ENCODE measurements around the gene ETV3.

ETV3 gene

DNA sequence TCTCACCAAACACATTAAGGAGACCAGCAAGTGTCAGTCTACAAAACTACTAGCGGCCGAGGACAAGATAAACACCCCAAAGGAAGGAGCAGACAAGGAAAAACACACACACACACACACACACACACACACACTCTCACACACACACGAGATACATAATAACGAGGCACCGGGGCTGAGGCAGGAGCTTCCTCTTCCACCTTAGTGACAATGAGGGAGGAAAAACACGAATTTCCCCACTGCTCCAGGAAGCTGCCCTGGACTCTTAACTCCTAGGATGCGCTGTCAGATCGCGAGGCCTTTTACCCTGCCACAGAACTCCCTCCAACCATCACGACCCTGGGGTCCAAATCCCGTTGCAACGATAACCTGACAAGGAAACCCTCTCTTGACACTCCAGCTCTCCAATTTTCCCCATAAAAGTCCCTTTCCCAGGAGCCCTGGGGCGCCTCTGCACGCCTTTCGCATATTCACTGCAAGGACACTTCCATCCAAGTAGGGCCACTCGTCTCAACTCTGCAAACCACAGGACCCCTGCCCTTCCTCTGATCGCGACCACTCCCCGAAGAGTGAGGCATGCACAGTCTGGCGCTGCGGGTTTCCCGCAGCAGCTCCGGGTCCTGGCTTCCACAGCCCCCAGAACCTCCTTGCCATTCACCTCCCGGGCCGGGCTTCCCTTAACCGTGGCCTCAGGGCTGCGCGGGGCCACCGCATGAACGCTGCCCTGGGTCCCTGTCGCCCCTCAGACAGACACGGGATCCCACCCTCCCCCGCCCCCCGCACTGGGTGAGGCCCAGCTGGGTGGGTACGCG, 581 bp downstream of the ETV3 start:
- peak; percentile 69 to 74 (median 74) for DNase-seq

DNA sequence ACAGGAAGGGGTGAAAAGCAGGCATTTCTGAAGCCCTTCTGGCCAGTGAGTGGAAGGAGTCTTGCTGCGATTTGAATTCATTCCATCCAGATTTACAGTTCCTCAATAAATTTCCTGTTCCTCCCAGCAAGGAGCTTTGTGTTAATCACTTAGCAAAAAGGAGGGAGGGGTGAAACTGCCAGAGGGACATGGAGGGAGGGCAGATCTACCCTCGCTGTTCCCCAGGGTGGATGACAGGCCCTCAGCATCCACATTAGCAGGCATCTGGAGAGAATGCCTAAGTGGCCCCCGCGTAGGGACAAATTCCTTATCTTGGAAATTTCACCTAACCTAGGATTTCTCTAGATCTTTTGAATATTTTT, 1.2 kb downstream of the ETV3 start:
- peak; percentile 74 to 81 (median 75) for DNase-seq

DNA sequence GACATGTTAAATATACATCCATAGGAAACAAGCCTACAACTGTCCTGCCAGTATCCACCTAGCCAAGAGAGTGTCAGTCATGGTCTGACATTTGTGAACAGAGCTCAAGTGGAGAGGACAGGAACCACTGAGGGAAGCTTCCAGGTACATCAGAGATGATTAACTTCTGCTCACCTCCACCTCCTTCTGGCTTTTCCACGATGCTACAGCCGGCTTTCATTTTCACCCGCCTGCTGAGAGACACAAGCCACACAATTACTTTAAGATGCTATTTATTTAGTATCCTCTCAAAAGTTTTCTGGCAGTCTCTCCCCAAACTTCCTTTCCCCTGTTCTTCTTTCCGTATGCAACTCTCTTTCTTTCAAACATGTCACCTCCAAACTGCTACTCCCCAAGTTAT, 2.1 kb downstream of the ETV3 start:
- no peak for DNase-seq

DNA sequence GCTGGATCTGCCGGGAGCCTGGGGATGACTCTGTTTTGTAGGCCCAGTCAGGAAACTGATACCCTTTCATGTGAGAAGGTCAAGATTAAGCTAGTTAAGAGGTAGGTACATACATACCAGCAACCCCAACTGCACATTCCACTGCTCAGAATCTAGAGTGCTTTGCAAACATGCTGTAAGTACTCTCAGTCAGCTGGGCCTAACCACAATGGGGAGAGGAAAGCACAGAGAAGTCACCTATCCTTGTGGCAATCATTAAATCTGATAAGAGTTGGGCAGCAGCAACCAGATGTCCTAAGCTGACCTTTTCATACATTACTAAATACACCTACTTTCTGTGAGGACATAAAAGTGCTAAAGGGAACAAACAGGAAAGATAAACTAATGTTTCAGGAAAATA, 2.5 kb downstream of the ETV3 start:
- DNase-seq = no peak

DNA sequence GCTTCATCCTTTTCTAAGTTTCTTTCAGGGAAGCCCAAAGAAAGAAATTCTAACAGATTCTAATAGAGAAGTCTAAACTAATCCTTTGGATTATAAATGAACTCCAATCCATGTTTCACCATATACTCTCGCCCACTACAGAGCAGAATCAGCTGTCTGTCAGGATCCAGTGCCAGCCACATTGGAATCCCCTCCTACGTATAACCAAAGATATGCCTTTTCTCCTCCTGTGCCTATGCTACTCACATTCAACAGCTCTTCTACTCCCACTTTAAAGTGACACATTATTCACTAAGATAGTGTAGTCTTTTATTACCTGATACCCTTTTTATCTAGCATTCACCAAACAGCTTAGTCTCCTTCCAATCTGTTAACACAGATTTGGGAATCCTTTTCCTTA, 3.1 kb downstream of the ETV3 start:
- DNase-seq = no peak

DNA sequence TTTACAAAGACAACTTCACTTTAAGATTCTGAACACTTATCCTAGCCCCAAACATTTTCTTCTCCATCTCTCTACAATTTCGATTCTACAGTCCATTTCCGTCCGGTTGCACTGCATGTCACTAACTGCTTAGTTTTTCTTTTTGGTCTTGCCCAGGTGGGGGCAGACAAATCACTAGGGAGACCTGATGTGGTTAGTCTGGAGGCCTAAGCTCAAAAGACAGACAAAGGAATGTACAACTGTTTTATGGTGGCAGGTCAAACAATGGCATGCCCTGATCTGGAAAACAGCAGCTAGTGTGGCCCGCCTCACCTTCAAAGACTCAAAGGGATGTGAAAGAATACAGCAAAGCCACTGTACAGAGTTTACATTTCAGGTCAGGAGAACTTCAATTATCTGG, 3.8 kb downstream of the ETV3 start:
- DNase-seq = no peak

DNA sequence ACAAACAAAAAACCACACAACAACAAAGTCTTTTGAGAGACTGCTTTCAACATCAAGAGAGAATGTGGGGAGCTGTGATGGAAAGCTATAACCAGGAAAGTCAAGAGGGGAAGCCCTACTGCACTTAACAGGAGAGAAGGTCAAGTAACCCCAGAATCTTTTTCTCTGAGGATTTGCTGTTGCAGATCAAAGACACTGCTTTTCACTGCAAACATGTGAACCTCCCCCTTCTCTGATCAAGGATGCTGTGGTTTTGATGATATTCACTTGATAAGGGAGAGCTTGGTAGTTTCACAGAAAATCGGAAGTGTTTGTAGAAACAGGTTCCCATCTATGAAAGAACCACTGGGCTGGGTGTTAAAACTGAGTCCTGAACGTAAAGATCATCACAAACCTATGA, 4.8 kb downstream of the ETV3 start:
- no peak for DNase-seq

DNA sequence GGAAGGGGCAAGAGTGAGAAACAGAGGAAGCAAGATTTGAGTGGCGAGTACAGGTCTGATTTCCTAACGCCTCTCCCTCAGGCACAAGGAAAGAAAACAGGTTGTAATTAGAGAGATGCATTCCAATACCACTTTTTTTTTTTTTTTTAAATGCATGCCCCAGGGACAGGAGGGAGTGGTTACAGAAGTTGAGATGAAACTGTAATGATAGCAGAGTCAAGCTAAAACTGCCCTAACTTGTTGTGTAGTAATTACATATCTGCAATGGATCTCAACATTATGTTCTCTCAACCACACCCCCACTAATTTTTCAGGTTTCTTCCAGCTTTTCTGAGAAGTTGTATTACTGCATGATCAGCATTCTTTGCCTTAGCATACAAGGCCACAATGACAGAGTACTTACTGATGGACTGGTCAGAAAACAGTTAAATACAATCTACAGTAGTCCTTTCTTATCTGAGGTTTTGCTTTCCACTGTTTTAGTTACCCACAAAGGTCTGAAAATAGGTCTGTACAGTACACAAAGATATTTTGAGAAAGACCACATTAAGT, 5.5 kb downstream of the ETV3 start:
- DNase-seq = no peak

DNA sequence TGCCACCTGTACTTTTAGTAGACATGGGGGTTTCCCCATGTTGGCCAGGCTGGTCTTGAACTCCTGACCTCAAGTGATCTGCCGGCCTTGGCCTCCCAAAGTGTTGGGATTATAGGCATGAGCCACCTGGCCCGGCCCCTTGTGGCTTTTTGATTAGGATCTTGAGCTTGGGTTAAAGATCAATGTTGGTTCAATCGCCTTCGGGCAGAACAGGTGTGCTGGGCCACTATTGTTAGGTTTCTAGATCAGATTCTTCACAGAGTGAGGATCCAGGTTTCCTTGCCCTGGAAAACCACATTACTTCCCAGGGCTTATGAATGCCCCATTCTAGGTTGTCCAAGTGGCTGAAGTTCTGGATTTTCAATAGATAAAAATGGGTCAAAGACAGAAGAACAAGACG, 6.1 kb downstream of the ETV3 start:
- no peak for DNase-seq

DNA sequence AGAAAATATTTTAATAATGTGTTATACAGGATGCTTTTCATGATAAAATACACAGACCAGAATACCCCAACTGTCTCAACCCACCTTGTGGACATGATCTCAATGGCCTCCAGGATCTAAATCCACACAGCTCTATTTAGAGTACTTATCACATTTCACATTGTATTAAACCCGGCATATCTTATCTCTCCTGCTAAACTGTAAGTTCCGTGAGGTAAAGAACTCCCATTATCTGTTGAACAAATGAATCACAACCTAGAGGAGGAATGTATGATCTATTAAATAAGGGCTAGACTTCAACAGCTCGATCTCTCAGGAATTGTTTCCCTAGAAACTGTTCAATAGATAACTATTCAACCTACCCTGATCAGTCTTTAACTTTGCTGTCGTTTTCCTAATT, 6.9 kb downstream of the ETV3 start:
- DNase-seq = no peak

DNA sequence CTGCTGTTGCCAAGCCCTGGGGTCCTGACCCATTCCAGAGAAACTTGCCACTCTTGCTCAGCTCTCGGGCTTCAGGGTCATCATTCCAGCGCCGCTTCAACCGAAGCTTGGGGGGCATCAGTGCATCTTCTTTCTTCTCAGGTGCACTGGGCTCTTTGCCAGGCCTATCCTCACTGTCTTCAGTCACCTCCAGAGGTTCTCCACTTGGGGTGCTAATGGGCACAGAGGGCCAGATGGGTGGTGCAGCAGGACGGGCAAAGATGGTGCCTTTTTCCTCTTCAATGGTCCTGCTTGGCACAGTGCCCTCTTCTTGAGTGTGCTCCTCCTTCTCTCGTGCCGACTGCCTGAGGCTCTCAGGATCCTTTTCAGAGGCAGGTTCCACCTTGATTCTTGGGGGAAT, 13.3 kb downstream of the ETV3 start:
- DNase-seq = no peak

DNA sequence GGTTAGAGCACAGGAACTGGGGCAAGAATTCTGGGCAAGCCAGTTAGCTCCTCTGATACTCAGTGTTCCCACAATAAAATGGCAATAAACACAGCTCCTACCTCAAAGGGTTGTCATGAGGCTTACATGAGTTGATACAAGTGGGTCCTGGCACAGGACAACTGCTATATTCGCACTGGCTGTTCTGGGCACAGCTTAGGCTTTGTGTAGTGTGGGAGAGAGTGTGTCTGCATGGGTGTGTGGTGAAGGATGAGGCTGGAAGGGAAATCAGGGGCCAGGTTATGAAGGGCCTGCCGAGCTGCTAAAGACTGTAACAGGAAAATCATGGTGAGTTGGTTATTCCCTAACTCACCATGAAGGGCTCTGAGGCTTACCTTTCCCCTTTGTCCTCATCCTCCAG, 18.7 kb downstream of the ETV3 start:
- no peak for DNase-seq

DNA sequence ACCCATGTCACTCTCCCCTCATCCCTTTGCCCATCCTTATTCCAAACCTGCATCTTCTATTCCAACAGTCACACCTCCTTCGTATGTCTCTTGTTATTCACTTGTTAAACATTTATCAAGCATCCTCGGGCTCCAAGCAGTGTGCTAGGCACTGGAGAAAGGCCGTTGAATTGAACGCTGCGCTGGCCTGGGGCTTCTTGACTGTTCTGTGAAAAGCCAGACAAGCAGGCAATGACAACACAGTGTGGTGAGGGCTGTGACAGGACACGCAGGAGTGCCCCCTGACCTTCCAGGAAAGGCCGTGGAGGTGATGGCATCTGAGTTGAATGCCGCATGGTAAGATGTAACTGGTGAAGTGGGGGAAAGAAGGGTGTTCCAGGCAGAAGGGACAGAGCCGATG, 19.2 kb downstream of the ETV3 start:
- no peak for DNase-seq

DNA sequence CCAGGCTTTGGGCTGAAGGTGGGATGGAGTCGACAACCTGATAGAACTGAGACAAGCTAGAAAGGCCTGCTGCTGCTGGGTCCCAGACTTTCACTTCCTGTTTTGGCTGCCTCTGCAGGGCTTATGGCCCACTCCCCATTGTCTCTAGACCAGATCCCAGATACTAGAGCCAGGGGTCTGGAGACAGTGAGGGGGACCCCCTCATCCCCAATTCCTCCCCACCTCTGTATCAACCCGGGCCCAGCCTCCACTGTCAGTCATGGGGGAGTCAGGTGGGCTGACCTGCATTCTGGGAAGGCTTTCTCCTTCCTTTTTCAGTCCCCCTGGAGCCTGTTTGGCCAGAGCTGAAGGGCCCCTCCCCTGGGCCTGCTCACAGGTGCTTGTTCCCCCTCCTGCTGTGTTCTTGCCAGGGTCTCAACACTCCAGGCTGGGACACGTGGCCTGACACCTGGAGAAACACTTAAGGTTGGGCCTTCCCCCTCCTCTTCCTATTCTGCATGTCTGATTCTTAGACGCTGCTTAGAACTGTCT, 20.6 kb downstream of the ETV3 start:
- DNase-seq = no peak

DNA sequence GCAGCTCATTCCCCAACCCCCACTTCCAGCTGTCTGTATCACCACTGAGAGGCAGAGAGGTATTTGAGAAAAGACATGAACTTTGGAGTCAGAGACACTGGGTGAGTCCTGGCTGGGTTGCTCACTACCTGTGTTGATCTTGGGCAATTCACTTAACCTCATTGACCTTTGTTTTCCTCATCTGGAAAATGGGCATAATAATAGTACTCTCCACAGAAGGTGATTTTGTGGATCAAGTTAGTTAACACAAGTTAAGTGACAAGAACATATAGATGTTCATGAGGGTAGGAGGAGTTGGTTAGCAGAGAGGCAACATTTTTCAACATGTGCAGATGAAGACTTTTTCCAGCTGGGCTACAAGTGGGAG, 21.5 kb downstream of the ETV3 start:
- DNase-seq = no peak

DNA sequence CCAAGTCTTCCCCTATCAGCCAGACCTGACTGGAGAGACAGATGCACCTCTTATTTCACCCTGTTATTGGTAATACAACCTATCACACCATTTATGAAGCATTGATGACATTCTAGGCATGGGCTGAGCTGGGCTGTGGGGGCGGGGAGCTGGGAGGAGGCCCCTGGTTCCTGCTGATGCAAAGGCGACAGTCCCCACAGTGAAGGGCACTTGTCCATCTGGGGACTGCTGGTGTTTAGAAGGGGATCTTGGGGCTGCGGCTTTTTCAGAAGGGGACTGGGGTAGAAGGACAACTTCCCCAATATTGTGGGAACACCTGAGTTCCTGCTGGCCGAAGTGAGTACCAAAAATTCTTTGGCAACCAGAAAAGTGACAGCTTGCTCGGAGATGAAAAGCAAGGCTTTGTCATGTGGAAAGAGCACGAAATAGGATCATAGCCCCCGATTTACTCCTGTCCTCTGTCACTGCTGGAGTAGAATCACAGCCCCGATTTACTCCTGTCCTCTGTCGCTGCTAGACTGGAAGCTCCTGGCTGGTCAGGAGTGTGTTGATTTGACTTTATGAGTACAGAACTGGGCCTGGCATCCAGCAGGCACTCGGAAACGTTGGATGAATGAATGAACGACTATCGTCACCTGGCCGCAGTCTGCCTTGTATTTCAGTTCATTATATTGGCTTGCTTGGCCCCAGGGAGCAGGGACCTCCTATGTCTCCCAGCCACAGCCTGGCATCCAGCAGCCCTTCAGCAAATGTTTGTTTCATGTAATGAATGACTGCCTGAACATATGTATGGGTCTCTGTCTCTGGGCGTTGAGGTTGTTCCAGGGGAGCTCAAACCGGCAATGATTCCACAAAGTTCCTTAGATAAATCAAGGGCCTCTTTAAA, 22.1 kb downstream of the ETV3 start:
- no peak for DNase-seq

DNA sequence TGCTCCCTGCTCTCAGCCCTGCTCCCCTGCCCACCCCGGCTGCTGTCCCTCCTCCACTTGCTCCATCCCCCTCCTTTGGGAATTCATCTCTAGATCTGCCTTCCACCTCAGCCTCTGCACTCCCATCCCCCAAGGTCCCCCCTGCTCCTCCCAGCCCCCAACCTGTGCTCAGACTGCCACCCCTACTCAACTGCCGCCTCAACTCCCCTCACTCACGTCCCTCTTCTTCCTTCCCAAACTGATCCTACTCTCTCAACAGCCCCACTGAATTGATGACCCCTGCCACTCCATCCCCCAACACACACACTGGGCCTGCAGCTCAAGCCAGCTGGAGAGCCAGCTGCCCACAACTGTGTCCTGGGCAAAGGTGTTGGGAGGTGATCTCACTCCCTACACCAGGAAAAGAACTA, 22.8 kb downstream of the ETV3 start:
- DNase-seq = no peak

DNA sequence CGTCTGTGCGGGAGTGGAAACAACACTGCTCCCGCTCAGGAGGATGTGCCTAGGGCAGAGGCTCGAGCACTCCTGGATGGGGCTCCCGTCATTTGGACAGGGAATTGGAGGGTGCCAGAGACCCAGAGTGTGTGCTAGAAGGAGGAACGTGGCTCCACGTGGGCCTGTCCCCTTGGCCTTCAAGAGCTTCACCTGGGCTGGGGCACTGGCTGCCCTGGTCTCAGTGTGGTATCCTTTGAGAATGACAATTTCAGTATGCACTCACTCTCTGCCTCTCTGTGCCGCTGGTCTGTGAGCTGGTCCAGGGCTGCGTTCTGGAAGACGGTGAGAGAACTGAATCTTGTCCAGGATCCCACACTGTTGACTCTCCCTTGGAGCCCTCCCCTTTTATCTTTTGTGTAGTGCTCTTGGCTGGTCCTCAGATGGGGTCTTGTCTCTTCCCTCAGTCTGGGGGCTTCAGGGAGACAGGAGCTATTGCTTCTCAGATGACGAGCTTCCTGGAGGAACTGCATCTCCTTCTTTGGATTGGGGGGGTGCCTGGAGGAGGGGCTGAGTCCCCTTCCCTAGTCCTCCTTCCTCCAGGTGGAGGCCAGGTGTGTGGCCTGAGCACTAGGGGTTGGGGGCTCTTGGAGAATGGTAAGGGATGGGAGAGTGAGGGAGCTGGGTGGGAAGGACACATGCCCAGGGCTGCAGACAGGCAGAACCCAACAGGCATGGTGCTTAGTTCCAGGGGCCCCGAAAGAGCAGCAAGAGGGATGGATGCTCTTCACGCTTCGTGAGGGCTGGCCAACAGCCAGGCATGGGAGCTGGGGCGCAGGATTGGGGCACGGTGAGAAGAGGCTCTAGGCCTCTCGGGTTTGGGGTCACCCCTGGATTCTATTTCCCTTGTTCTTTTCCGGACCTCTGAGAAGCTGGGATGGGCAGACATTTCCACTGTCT, 23.7 kb downstream of the ETV3 start:
- no peak for DNase-seq

DNA sequence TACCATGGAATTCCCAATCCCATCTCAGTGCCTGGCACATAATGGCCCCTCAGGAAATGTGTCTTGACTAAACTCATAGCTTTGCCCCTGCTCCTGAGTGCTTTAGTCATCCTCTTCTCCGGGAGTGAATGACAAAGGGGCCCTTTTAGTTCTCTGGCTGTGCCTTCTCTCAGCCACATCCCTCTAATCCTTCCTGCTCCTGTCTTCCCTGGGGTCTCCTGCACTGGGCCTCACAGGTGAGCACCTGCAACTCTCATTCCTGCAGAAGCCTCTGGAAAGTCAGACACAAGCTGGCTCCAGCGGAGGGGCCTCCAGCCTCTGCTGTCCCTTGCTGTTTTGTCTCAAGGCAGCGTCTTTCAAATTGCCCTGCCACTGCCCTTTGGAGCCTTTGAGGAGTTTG, 24.6 kb downstream of the ETV3 start:
- DNase-seq = no peak

DNA sequence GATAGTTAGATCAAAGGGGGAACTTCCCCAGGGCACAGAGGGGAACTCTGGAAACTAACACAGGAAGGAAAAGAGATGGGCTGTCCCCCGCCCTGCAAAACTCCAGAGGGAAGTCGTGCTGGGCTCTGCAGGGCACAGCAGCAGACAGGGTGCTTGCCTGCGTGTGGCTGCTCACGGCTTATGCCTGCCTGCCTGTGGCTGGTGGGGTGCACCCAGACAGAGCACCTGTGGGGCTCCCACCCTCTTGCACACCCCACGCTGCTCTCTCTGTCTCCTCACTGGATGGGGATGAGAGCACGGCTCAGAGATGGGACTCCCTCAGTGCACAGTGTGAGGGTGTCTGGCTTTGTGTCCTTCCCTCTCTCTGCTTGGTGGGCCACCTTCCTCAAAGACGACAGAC, 25.1 kb downstream of the ETV3 start:
- DNase-seq = peak; percentile 88 to 91 (median 91)

DNA sequence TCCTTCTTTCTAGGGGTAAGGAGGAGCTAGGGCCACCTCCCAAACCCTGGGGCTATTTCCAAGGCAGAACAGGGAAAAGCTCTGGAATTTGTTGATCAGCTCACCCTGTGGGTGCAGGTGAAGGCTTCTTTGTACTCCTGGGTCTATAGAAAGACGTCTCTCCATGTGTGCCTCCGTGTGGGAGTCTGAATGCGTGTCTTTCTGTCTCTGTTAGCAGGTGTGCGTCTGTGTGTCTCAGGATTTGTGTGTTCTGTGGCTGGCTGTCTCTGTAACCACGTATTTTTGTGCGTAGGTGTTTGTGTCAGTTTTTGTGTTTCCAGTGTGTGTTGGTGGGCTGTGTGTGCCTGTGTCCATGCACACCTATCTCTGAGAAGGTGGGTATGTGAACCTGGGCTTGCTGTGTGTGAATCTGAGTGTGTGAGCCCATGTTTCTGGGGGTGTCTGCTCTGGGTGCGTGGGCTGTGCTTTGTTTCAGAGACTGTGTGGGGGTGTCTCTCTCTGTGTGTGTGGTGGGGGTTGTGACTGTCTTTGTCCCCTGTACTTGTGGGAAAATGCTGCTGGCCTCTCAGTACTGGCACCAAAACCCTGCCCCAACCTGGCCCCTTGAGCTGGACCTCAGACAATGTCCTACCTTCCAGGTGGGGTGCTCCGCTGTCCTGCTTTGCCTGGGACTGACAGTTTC, 25.9 kb downstream of the ETV3 start:
- no peak for DNase-seq

Measured in suppressor macrophage treated with lipopolysaccharide for 1 hour (primary cell).